ENCODE results near the gene ATP13A2.
"Not testable (repeated sequence)": the region's sequence is repeated elsewhere in the genome, so short reads cannot be mapped to it uniquely, and the experiment has no call there.

ATP13A2 gene

DNA sequence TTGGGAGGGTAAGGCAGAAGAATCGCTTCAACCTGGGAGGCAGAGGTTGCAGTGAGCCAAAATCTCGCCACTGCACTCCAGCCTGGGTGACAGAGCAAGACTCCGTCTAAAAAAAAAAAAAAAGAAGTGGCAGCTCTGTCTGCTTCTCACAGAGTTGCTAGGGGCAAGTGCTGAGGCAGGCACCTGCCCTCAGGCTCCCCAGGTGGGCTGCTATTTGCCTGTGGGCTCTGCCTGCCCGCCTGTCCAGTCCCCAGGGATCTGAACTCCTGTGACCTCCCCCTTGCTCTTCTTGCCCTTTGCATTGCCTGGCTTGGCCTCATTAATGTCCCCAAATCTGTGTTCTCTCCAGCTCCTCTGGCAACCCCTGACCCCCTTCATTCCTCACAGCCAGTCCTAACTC is 59.4 kb downstream of the ATP13A2 start:
- not testable (repeated sequence) for DNase-seq

DNA sequence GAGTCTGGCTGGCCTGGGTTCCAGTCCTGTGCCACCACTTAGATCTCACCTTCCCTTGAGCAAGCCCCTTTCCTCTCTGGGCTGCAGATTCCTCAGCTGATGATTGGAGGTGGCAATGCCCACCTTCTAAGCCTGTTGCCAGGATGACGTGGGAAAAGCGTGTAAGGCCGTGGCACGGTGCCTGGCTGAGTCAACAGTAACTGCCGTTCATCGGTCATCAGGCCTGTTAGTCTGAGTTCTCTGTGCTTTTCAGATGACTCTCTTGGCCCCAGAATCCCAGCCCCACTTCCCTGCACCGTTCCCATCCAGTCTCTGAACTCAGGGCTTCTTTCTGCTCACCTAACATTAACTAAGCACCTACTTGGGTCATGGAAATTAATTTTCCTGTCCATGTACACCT is 62.7 kb downstream of the ATP13A2 start:
- DNase-seq = not testable (repeated sequence)

DNA sequence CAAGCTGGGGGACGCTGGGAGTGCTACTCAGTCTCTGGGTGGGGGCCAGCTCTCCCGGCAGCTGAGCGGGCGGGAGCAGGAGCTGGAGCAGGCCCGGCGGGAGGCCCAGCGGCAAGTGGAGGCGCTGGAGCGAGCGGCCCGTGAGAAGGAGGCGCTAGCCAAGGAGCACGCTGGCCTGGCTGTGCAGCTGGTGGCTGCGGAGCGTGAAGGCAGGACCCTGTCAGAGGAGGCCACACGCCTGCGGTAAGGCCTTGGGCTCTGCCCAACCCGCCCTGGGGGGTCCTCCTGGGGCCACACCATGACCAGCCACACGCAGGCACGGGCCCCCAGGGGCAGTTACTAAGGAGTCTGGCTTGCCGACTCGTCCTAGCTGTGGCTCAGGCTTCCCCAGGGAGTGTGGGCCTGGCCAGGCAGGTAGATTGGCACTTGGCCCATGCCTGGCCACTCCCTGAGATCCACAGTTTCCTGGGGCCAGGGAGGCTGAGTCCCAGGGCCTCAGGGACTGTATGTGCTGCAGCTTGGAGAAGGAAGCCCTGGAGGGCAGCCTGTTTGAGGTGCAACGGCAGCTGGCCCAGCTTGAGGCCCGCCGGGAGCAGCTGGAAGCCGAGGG is 63.3 kb downstream of the ATP13A2 start:
- not testable (repeated sequence) for DNase-seq

DNA sequence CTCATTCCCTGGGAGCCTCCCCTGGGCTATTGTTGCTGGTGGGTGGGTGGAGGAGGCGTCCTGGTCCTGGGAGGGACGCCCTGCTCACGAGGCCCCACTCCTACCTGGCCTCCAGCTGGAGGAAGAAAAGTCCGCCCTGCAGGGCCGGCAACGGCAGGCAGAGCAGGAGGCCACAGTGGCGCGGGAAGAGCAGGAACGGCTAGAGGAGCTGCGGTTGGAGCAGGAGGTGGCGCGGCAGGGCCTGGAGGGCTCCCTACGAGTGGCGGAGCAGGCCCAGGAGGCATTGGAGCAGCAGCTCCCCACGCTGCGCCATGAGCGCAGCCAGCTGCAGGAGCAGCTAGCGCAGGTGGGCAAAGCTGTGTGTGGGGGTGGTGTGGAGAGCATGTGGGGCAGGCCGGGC is 65.1 kb downstream of the ATP13A2 start:
- DNase-seq = no peak

DNA sequence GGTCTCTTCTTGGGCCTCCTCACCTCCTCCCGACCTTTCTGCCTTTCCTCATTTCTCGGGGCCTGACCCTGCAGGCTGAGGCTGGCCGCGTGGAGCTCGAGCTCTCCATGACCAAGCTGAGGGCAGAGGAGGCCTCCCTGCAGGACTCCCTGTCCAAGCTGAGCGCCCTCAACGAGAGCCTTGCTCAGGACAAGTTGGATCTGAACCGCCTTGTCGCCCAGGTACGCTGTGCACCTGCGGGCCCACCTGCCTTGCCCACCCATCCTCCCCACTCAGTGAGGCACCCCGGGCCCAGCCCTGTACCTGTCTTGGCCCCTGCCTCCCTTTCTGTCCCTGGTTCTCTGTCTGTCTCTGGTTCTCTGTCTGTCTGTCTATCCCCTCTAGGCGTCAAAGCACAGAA is 65.5 kb downstream of the ATP13A2 start:
- not testable (repeated sequence) for DNase-seq

DNA sequence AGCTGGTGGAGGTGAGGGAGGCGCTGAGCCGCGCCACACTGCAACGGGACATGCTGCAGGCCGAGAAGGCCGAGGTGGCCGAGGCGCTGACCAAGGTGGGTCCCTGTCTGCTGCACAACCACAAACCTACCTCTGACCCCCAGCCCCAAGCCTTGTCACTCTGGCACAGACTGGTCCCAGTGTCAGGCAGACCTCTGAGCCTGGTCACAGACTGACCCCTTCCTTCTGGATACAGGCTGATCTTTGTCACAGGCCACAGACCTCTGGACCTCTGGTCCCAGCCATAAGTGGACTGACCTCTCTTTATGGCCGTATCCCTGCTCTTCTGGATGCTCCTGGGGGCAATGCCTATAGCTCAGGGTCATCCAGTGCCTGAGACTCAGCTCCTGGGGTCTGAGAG is 66.2 kb downstream of the ATP13A2 start:
- DNase-seq = not testable (repeated sequence)

DNA sequence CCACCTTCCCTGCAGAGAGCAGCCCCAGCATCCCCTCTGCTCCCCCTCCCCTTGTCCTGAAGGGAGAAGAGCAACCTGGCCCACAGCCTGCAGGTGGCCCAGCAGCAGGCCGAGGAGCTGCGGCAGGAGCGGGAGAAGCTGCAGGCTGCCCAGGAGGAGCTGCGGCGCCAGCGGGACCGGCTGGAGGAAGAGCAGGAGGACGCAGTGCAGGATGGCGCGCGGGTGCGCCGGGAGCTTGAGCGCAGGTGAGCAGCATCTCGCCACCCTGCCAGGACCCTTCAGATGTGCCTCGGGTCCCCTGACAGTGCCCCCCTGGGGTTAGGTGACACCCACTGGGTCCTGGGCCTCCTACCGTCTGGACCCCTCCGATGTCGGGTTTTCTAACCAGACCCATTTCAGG is 67.7 kb downstream of the ATP13A2 start:
- DNase-seq = no peak

DNA sequence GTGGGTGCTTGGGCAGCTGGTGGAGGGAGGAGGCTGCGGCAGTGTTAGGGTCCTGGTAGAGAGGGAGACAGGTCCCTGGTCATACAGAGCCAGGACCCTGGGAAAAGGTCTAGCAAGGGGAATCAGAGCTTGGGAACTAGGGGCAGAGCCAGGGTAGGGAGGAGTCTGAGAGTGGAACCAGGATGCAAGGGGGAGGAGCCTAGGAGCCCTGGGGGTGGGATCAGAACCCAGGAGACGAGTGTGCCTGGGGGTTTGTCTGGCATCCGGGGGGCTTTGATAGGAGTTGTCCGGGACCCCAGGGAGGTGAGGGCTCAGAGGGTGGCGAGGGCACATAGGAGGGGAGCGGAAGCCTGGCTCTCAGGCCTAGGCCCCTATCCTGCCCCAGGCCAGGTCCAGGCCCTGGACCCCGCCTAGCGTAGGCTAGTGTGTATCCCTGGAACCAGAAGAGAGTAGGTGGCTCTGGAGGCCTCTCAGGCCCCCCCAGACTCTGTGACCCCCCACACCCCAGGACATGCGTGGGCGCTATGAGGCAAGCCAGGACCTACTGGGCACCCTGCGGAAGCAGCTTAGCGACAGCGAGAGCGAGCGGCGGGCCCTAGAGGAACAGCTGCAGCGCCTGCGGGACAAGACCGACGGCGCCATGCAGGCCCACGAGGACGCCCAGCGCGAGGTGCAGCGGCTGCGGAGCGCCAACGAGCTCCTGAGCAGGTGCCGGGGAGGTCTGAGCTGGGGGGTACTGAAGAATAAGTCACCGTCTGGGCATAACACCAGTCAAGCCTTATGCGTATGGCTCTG is 72.1 kb downstream of the ATP13A2 start:
- DNase-seq = not testable (repeated sequence)

DNA sequence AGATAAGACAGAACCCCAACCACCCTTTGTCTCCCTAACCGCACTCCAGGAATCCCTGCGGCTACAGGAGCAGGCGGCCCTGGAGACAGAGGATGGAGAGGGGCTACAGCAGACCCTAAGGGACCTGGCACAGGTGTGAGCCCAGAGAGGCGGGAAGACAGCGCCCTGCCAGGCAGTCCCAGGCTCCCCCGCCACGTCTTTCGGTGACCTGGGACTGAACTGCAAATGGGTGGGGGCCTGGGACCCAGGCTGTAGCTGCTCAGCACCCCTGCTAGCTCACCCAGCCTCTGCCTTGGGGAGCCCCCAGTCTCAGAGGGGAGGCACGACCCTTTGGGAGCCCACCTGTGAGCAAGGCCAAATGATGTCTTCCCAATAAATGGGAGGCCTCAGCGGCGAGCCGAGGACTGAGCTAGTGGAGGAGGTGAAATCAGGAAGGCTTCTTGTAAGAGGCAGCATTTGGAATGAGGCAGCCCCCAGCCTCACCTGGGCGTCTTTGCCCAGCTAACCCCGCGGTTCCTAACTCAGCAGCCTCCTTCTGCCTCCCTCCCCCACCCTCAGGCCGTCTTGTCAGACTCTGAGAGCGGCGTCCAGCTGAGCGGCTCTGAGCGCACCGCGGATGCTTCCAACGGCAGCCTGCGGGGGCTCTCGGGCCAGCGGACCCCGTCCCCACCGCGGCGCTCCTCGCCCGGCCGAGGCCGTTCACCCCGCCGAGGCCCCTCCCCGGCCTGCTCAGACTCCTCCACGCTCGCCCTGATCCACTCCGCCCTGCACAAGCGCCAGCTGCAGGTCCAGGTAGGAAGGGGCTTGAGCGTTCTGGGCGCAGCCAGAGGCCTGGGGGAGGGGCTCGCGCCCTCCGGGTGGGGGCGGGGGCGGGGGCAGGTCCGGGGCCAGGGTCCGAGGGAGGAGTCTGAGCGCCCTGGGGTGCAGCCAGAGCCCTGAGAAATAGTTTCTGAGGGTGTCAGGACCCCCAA is 73.1 kb downstream of the ATP13A2 start:
- no peak for DNase-seq

DNA sequence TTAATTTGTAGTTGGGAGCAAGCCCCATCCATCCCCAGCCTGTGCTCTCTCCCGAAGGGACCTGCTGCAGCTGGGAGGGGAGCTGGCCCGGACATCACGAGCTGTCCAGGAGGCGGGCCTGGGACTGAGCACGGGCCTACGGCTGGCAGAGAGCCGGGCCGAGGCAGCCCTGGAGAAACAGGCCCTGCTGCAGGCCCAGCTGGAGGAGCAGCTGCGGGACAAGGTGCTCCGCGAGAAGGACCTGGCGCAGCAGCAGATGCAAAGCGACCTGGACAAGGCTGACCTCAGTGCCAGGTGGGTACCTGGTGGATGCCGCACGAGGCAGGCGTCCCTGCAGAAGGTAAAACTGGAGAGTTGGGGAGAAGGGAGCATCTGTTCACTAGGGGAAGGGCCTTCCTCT is 75.1 kb downstream of the ATP13A2 start:
- DNase-seq = not testable (repeated sequence)
